PC-3 (cell line): Measurements from ENCODE around the gene PLA2G2F. TPM values are rescaled to one million over a fixed set of nuclear protein-coding genes. Genes with fewer than 3 reads are reported as not detected.

Experiments
- ATAC-seq: fragments of 200-7000 bp; cut with Tn5 transposase; 2 replicates; pipeline ENCODE4 v1.9.1; 2020; ENCODE audit warnings: mild to moderate bottlenecking, moderate library complexity
- BruUV-seq: library from RNA; stranded (reverse); fragments of 400-500 nt; replicated peaks from 2 replicates; lab custom pipeline; 2021; lab: Mats Ljungman, UMichigan
- CTCF ChIA-PET: fragments of 300-600 bp; sonication (Branson Sonifier 250); formaldehyde crosslinking; loops from one replicate; lab custom pipeline; 2022; ENCODE audit warnings: antibody characterized with exemption; lab: Charles Lee
- POLR2A ChIA-PET: fragments of 300-600 bp; sonication (Branson Sonifier 250); formaldehyde crosslinking; loops from one replicate; lab custom pipeline; 2022; ENCODE audit warnings: antibody characterized with exemption; ENCODE audit not compliant: unreplicated experiment; lab: Charles Lee
- DNase-seq: peaks from one replicate; pipeline ENCODE4 v3.0.0-alpha.2; 2015
- H2AFZ ChIP-seq: fragments of 300-600 bp; sonication (generic); 2 replicates; pipeline ENCODE4 v1.6.0; 2016; ENCODE audit warnings: antibody characterized with exemption, low read length
- H3F3A ChIP-seq: fragments of 300-600 bp; sonication (generic); one replicate; pipeline ENCODE4 v1.6.0; 2017; ENCODE audit warnings: antibody characterized with exemption, low read length, control low read depth, mild to moderate bottlenecking; ENCODE audit not compliant: unreplicated experiment
- H3K27ac ChIP-seq: fragments of 300-600 bp; sonication (generic); 2 replicates; pipeline ENCODE4 v1.5.1; 2016; ENCODE audit warnings: mild to moderate bottlenecking, low read length
- H3K27me3 ChIP-seq: fragments of 300-600 bp; sonication (generic); 2 replicates; pipeline ENCODE4 v1.6.1; 2016; ENCODE audit warnings: low read length, mixed read lengths
- H3K36me3 ChIP-seq: fragments of 300-600 bp; sonication (generic); 2 replicates; pipeline ENCODE4 v1.6.1; 2016; ENCODE audit warnings: low read depth, mixed run types, low read length, mixed read lengths
- H3K4me1 ChIP-seq: fragments of 300-600 bp; sonication (generic); 2 replicates; pipeline ENCODE4 v1.5.1; 2016; ENCODE audit warnings: low read length; ENCODE audit not compliant: insufficient read depth
- H3K4me2 ChIP-seq: fragments of 300-600 bp; sonication (generic); 2 replicates; pipeline ENCODE4 v1.6.0; 2016; ENCODE audit warnings: low read length
- H3K4me3 ChIP-seq: fragments of 300-600 bp; sonication (generic); 2 replicates; pipeline ENCODE4 v1.5.1; 2016; ENCODE audit warnings: mild to moderate bottlenecking, low read length, mixed read lengths
- H3K79me2 ChIP-seq: fragments of 300-600 bp; sonication (generic); 2 replicates; pipeline ENCODE4 v1.6.1; 2017; ENCODE audit warnings: low read length, mixed read lengths
- H3K9ac ChIP-seq: fragments of 300-600 bp; sonication (generic); 2 replicates; pipeline ENCODE4 v1.6.0; 2016; ENCODE audit warnings: mild to moderate bottlenecking, low read length
- H3K9me2 ChIP-seq: fragments of 300-600 bp; sonication (generic); replicated peaks from 2 replicates; pipeline ENCODE4 v1.6.1; 2016; ENCODE audit warnings: mixed run types, low read length, mixed read lengths
- H3K9me3 ChIP-seq: fragments of 300-600 bp; sonication (generic); 2 replicates; pipeline ENCODE4 v1.6.1; 2016; ENCODE audit warnings: low read length, mixed read lengths
- H4K20me1 ChIP-seq: fragments of 300-600 bp; sonication (generic); 2 replicates; pipeline ENCODE4 v1.6.1; 2016; ENCODE audit warnings: low read length, mixed read lengths
- CTCF ChIP-seq: fragments of 300-600 bp; sonication (generic); conservative IDR thresholded peaks from 2 replicates; pipeline ENCODE4 v1.5.1; 2017; ENCODE audit warnings: antibody characterized with exemption, low read depth, mild to moderate bottlenecking, low read length
- EZH2 ChIP-seq: fragments of 300-600 bp; sonication (generic); IDR thresholded peaks from one replicate; pipeline ENCODE4 v1.6.1; 2017; ENCODE audit warnings: antibody characterized with exemption, mild to moderate bottlenecking, low read length; ENCODE audit not compliant: unreplicated experiment
- EZH2phosphoT487 ChIP-seq: fragments of 300-600 bp; sonication (generic); IDR thresholded peaks from 2 replicates; pipeline ENCODE4 v1.6.1; 2018; ENCODE audit warnings: mild to moderate bottlenecking, antibody characterized with exemption, low read length, borderline replicate concordance
- intact Hi-C: fragments of 100-400 bp; cut with micrococcal nuclease; formaldehyde crosslinking; loops from 2 replicates; pipeline ENCODE4 v1.9.0; 2023
- total RNA-seq: library from RNA; depleted of rRNA; stranded (reverse); fragments of >200 nt; gene quantifications from 2 replicates; pipeline ENCODE4 v1.2.3, GENCODE V29; 2014

PLA2G2F gene
- total RNA-seq, 1 experiment from 2014 or later = 0.18 TPM

GRCh38 chr1:20143734-20144565 lies 4.8 kb downstream of the PLA2G2F start:
- Histone ChIP-seq H3K79me2 (no peaks in the 10 kb centered on the region), H3K4me1 (peaks cover 16% of the 10 kb centered on the region), H3K27ac (no peak overlapping the region), H3K9me3 (no peaks in the 10 kb centered on the region), H3K27me3 (no peaks in the 10 kb centered on the region), H3F3A (no peaks in the 10 kb centered on the region), H3K9ac (no peak overlapping the region), H4K20me1 (no peaks in the 10 kb centered on the region), H3K4me2 (no peak overlapping the region), H3K36me3 (no peaks in the 10 kb centered on the region), H3K9me2 (no peaks in the 10 kb centered on the region), H3K4me3 (no peak overlapping the region), H2AFZ (no peak overlapping the region)
- no TSS peak for BruUV-seq
- ChIA-PET CTCF (no interaction called here), POLR2A (interaction anchor here (0.6 kb wide), 1 partner anchor 394 kb away, joined by 3 read pairs; no protein-coding TSS in a partner anchor)
- ATAC-seq (no peak), DNase-seq (no peak)
- intact Hi-C loops = no loop called here
- no peak for TF ChIP-seq EZH2phosphoT487

GRCh38 chr1:20147846-20148570 lies 8.9 kb downstream of the PLA2G2F start:
- TF ChIP-seq EZH2phosphoT487 (no peak), CTCF (no peak), EZH2 (no peak)
- no peaks in the 10 kb centered on the region for H3K9me2 ChIP-seq
- no peaks in the 10 kb centered on the region for H3K9me3 ChIP-seq
- 0 out of 2 replicates have a peak, but pooled peaks cover 5% of the 10 kb centered on the region for H3K4me1 ChIP-seq
- DNase-seq (no peak), ATAC-seq (no peak)
- H3K27me3 ChIP-seq = no peaks in the 10 kb centered on the region
- H3K36me3 ChIP-seq = no peaks in the 10 kb centered on the region
- H3K4me2 ChIP-seq = no peak overlapping the region
- no peaks in the 10 kb centered on the region for H3K79me2 ChIP-seq
- intact Hi-C loops = no loop called here
- H3K27ac ChIP-seq = no peak overlapping the region
- H3K4me3 ChIP-seq = no peak overlapping the region
- no peak overlapping the region for H3K9ac ChIP-seq
- CTCF ChIA-PET = no interaction called here
- POLR2A ChIA-PET = no interaction called here
- no peaks in the 10 kb centered on the region for H4K20me1 ChIP-seq
- no peak overlapping the region for H2AFZ ChIP-seq
- no TSS peak for BruUV-seq
- H3F3A ChIP-seq = no peaks in the 10 kb centered on the region

GRCh38 chr1:20148571-20149500 lies 9.7 kb downstream of the PLA2G2F start:
- H3K9me2 ChIP-seq = no peaks in the 10 kb centered on the region
- no peak overlapping the region for H3K4me2 ChIP-seq
- H3K36me3 ChIP-seq = no peaks in the 10 kb centered on the region
- H3K9me3 ChIP-seq = no peaks in the 10 kb centered on the region
- H3K79me2 ChIP-seq = no peaks in the 10 kb centered on the region
- H3F3A ChIP-seq = no peaks in the 10 kb centered on the region
- no peak overlapping the region for H3K4me3 ChIP-seq
- intact Hi-C loops = no loop called here
- 0 out of 2 replicates have a peak, but pooled peaks cover 5% of the 10 kb centered on the region for H3K4me1 ChIP-seq
- ChIA-PET POLR2A (no interaction called here), CTCF (no interaction called here)
- H2AFZ ChIP-seq = no peak overlapping the region
- H3K9ac ChIP-seq = no peak overlapping the region
- H3K27ac ChIP-seq = no peak overlapping the region
- H3K27me3 ChIP-seq = no peaks in the 10 kb centered on the region
- DNase-seq (no peak), ATAC-seq (no peak)
- TF ChIP-seq EZH2 (no peak), EZH2phosphoT487 (no peak), CTCF (no peak)
- BruUV-seq = no TSS peak
- H4K20me1 ChIP-seq = no peaks in the 10 kb centered on the region
